Measurements from ENCODE around the gene SPATA18.

DNA sequence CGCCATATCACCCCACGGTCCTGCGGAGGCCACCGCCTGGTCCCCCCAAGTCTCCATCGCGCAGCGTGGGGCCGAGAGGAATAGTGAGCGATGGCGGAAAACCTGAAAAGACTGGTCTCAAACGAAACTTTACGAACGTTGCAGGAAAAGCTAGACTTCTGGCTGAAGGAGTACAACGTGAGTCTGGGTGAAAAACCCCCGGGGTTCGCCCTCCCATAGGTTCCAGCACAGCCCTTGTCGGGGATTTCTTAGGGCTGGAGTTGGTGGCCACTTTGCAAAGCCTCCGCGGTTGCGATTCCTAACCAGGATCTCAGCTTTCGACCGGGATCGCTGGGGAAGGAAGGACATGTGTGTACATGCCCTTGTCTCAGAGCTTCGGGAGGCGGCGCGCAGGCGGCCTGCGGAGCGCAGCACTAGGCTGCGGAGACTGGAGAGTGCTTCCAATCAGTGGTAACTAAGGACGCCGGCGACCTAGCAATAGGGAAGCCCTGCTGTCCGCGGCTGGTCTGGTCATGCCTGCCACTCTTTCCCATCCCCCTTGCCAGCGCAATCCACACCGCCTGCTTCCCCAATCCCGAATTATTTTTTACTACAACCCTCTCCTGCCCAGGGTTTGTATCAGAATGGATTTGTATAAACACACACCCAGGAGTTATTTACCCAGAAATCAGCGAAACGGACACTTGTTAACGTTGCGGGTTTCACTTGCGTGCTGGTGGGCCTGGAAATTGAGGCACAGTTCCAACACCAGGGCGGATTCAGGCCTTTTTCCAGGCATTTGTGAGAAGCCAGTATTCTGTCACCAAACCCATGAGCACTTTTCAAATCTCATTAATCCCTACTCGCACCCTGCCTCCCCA lies 741 bp downstream of the SPATA18 start:
- TF ChIP-seq, protein P1, sequence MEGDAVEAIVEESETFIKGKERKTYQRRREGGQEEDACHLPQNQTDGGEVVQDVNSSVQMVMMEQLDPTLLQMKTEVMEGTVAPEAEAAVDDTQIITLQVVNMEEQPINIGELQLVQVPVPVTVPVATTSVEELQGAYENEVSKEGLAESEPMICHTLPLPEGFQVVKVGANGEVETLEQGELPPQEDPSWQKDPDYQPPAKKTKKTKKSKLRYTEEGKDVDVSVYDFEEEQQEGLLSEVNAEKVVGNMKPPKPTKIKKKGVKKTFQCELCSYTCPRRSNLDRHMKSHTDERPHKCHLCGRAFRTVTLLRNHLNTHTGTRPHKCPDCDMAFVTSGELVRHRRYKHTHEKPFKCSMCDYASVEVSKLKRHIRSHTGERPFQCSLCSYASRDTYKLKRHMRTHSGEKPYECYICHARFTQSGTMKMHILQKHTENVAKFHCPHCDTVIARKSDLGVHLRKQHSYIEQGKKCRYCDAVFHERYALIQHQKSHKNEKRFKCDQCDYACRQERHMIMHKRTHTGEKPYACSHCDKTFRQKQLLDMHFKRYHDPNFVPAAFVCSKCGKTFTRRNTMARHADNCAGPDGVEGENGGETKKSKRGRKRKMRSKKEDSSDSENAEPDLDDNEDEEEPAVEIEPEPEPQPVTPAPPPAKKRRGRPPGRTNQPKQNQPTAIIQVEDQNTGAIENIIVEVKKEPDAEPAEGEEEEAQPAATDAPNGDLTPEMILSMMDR (IDR thresholded peaks at IDR 0.05; ENCODE audit: low read depth, low read length), result no peak
- TF ChIP-seq MYC (IDR thresholded peaks at IDR 0.05; ENCODE audit: low read depth, low read length) (no peak), POLR2A (IDR thresholded peaks at IDR 0.05; ENCODE audit: extremely low read depth, insufficient read length) (no peak)
